Type B pancreatic cell (in vitro differentiated cells): Measurements from ENCODE around the gene TAC1. TPM values are rescaled to one million over a fixed set of nuclear protein-coding genes. Genes with fewer than 3 reads are reported as not detected.

Experiments used
- DNase-seq: peaks from one replicate; pipeline ENCODE4 v3.0.0; 2021; ENCODE audit warnings: mixed read lengths; ENCODE audit not compliant: unreplicated experiment; ENCODE audit errors: extremely low spot score
- H3K27ac Mint-ChIP-seq: 2 replicates; pipeline ENCODE4 v1.8.0; 2021; ENCODE audit warnings: mild to moderate bottlenecking, mixed read lengths
- H3K27me3 Mint-ChIP-seq: 2 replicates; pipeline ENCODE4 v1.8.0; 2021; ENCODE audit warnings: mixed read lengths
- H3K36me3 Mint-ChIP-seq: 2 replicates; pipeline ENCODE4 v1.8.0; 2021; ENCODE audit warnings: mixed read lengths
- H3K4me1 Mint-ChIP-seq: one replicate; pipeline ENCODE4 v1.8.0; 2021; ENCODE audit warnings: mixed read lengths; ENCODE audit not compliant: unreplicated experiment
- H3K4me3 Mint-ChIP-seq: 2 replicates; pipeline ENCODE4 v1.8.0; 2021; ENCODE audit warnings: mild to moderate bottlenecking, mixed read lengths
- H3K9me3 Mint-ChIP-seq: 2 replicates; pipeline ENCODE4 v1.8.0; 2021; ENCODE audit warnings: mixed read lengths
- CTCF ChIP-seq: fragments of 200-600 bp; sonication (generic); conservative IDR thresholded peaks from 2 replicates; pipeline ENCODE4 v1.5.0; 2021; ENCODE audit warnings: antibody characterized with exemption, mild to moderate bottlenecking
- total RNA-seq: library from RNA; stranded (reverse); gene quantifications from 2 replicates; pipeline ENCODE4 v1.2.1, GENCODE V29; 2021; ENCODE audit warnings: low replicate concordance

TAC1 gene
- total RNA-seq, 1 donor from 2014 or later, result 12.8 TPM

GRCh38 chr7:97722386-97722785 is 9.5 kb upstream of the TAC1 start:
- no peak for DNase-seq
- TF ChIP-seq CTCF, result no peak
- Mint-ChIP-seq H3K36me3 (no peaks in the 10 kb centered on the region), H3K27me3 (peaks cover 33% of the 10 kb centered on the region), H3K27ac (no peak overlapping the region), H3K9me3 (no peaks in the 10 kb centered on the region), H3K4me3 (no peak overlapping the region), H3K4me1 (no peaks in the 10 kb centered on the region)

GRCh38 chr7:97732565-97733275 is 834 bp downstream of the TAC1 start:
- Mint-ChIP-seq H3K9me3 (no peaks in the 10 kb centered on the region), H3K4me3 (peak overlapping the region; percentile 90), H3K4me1 (peaks cover 25% of the 10 kb centered on the region), H3K27ac (no peak overlapping the region), H3K27me3 (peaks cover 83% of the 10 kb centered on the region), H3K36me3 (no peaks in the 10 kb centered on the region)
- no peak for DNase-seq
- TF ChIP-seq CTCF, result no peak

- H3K27me3 Mint-ChIP-seq, result peaks cover 84% of the 10 kb centered on the region
- no peak overlapping the region for H3K27ac Mint-ChIP-seq
- DNase-seq, result peak; percentile 70
- TF ChIP-seq CTCF, result no peak
- peaks cover 25% of the 10 kb centered on the region for H3K4me1 Mint-ChIP-seq
- no peaks in the 10 kb centered on the region for H3K9me3 Mint-ChIP-seq
- peak overlapping the region; percentile 90 for H3K4me3 Mint-ChIP-seq
- no peaks in the 10 kb centered on the region for H3K36me3 Mint-ChIP-seq
These were observed 1.6 kb downstream of the TAC1 start for GRCh38 chr7:97733276-97734161.

- Mint-ChIP-seq H3K9me3 (no peaks in the 10 kb centered on the region), H3K4me3 (peak overlapping the region; percentile 90), H3K27me3 (peaks cover 80% of the 10 kb centered on the region), H3K27ac (no peak overlapping the region), H3K4me1 (peaks cover 25% of the 10 kb centered on the region), H3K36me3 (no peaks in the 10 kb centered on the region)
- no peak for DNase-seq
- no peak for TF ChIP-seq CTCF
These were observed 2.4 kb downstream of the TAC1 start for GRCh38 chr7:97734255-97734654.

- DNase-seq, result no peak
- Mint-ChIP-seq H3K9me3 (no peaks in the 10 kb centered on the region), H3K27me3 (peaks cover 77% of the 10 kb centered on the region), H3K4me1 (peaks cover 22% of the 10 kb centered on the region), H3K27ac (no peak overlapping the region), H3K36me3 (no peaks in the 10 kb centered on the region), H3K4me3 (no peak overlapping the region)
- no peak for TF ChIP-seq CTCF
These were observed 3.2 kb downstream of the TAC1 start for GRCh38 chr7:97735075-97735474.
